Glutamatergic neuron (in vitro differentiated cells): Measurements from ENCODE around the gene SLC11A1. TPM values are rescaled to one million over a fixed set of nuclear protein-coding genes. Genes with fewer than 3 reads are reported as not detected.

Experiments used
- DNase-seq: peaks from one replicate; pipeline ENCODE4 v3.0.0; 2022
- H3K27ac Mint-ChIP-seq: one replicate; pipeline ENCODE4 v1.8.0; 2020; ENCODE audit warnings: mild to moderate bottlenecking, mixed read lengths, inconsistent platforms; ENCODE audit not compliant: unreplicated experiment
- H3K27me3 Mint-ChIP-seq: one replicate; pipeline ENCODE4 v1.8.0; 2020; ENCODE audit warnings: mild to moderate bottlenecking, moderate library complexity, mixed read lengths, inconsistent platforms; ENCODE audit not compliant: unreplicated experiment
- H3K36me3 Mint-ChIP-seq: one replicate; pipeline ENCODE4 v1.8.0; 2020; ENCODE audit warnings: mild to moderate bottlenecking, mixed read lengths, inconsistent platforms; ENCODE audit not compliant: unreplicated experiment
- H3K4me1 Mint-ChIP-seq: one replicate; pipeline ENCODE4 v1.8.0; 2020; ENCODE audit warnings: mild to moderate bottlenecking, low read depth, mixed read lengths, inconsistent platforms; ENCODE audit not compliant: unreplicated experiment
- H3K4me3 Mint-ChIP-seq: one replicate; pipeline ENCODE4 v1.8.0; 2020; ENCODE audit warnings: mild to moderate bottlenecking, mixed read lengths, inconsistent platforms; ENCODE audit not compliant: unreplicated experiment
- H3K9me3 Mint-ChIP-seq: one replicate; pipeline ENCODE4 v1.8.0; 2020; ENCODE audit warnings: mild to moderate bottlenecking, moderate library complexity, mixed read lengths, inconsistent platforms; ENCODE audit not compliant: unreplicated experiment
- CTCF ChIP-seq: fragments of 200-600 bp; sonication (generic); IDR thresholded peaks from one replicate; pipeline ENCODE4 v1.5.0; 2021; ENCODE audit not compliant: partially characterized antibody, unreplicated experiment
- total RNA-seq: library from RNA; stranded (reverse); fragmentation: NEBNext Ultra II Directional; extraction: Animal tissue kit (Norgen Biotek cat#: 25700); gene quantifications from one replicate; pipeline ENCODE4 v1.2.1, GENCODE V29; 2021; ENCODE audit not compliant: unreplicated experiment

Gene SLC11A1
- total RNA-seq, 1 donor from 2014 or later, result not detected

DNA sequence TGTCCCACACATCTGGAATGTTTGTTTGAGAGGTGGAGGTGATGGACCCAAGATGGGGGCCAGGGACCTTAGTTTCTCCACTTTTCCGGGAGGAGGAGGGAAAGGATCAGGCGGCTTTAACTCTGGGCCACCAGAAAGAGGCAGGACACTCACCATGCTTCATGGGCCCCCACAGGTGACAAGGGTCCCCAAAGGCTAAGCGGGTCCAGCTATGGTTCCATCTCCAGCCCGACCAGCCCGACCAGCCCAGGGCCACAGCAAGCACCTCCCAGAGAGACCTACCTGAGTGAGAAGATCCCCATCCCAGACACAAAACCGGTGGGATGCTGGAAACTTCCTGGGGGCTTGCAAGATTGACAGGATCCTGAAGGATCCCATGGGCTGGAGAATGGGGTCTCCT lies 712 bp downstream of the SLC11A1 start:
- TF ChIP-seq CTCF, result no peak
- H3K4me1 Mint-ChIP-seq, result no peaks in the 10 kb centered on the region
- no peak for DNase-seq
- H3K4me3 Mint-ChIP-seq, result no peak overlapping the region
- no peaks in the 10 kb centered on the region for H3K36me3 Mint-ChIP-seq
- H3K27ac Mint-ChIP-seq, result no peak overlapping the region
- peaks cover 2% of the 10 kb centered on the region for H3K9me3 Mint-ChIP-seq
- H3K27me3 Mint-ChIP-seq, result peaks cover 7% of the 10 kb centered on the region

GRCh38 chr2:218383892-218384519 lies 1.9 kb downstream of the SLC11A1 start:
- no peak for DNase-seq
- Mint-ChIP-seq H3K4me1 (no peaks in the 10 kb centered on the region), H3K36me3 (no peaks in the 10 kb centered on the region), H3K4me3 (no peak overlapping the region), H3K9me3 (peaks cover 2% of the 10 kb centered on the region), H3K27ac (no peak overlapping the region), H3K27me3 (peaks cover 7% of the 10 kb centered on the region)
- no peak for TF ChIP-seq CTCF

DNA sequence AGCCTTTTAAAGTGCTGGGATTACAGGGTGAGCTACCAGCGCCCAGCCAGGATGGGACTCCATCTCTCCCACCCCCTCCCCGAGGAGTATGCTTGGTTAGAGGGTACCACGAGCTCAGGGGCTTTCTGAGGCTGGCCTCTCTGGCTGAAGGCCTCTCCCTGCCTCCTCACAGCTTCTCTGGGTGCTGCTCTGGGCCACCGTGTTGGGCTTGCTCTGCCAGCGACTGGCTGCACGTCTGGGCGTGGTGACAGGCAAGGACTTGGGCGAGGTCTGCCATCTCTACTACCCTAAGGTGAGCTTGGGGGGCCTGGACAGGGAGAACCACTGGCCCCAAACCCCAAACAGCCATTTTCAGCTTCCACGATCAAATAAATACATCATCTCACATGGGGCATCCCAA lies 2.9 kb downstream of the SLC11A1 start:
- TF ChIP-seq CTCF, result no peak
- peaks cover 7% of the 10 kb centered on the region for H3K27me3 Mint-ChIP-seq
- H3K36me3 Mint-ChIP-seq, result no peaks in the 10 kb centered on the region
- no peak overlapping the region for H3K4me3 Mint-ChIP-seq
- no peak for DNase-seq
- H3K4me1 Mint-ChIP-seq, result peaks cover under 1% of the 10 kb centered on the region
- peaks cover 4% of the 10 kb centered on the region for H3K9me3 Mint-ChIP-seq
- no peak overlapping the region for H3K27ac Mint-ChIP-seq

DNA sequence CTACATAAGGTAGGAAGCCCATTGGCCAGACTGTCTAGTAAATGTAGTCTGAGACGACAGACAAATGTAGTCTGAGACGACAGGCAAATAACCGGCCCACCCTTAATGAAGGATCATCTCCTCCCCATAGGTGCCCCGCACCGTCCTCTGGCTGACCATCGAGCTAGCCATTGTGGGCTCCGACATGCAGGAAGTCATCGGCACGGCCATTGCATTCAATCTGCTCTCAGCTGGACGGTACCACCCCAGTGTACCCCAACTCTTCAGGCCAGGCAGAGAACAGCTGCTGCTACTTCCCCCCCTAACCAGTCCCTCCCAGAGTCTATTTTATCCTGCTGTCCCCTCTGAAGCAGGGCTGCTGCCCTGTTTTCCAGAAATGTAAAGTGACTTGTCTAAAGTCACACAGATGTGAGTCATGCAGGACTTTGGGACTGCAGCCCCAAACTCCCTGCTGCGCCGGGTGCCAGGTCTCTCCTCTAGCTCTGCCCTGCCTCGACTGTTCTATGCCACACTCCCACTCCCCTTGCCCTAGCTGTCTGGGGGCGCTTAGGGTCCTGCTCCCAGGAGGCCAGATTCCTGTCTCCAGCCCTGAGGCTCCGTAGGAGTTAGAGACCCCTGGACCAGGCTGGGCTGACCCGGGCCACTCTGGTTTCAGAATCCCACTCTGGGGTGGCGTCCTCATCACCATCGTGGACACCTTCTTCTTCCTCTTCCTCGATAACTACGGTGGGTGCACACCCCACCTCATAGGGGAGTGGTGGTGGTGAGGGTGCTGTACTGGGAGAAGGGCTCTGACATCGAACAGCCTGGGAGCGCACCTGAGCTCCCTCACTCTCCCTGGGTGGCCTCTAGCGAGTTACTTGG lies 4.7 kb downstream of the SLC11A1 start:
- peaks cover 4% of the 10 kb centered on the region for H3K9me3 Mint-ChIP-seq
- peaks cover 2% of the 10 kb centered on the region for H3K4me1 Mint-ChIP-seq
- H3K27ac Mint-ChIP-seq, result no peak overlapping the region
- H3K4me3 Mint-ChIP-seq, result no peak overlapping the region
- H3K27me3 Mint-ChIP-seq, result peaks cover 7% of the 10 kb centered on the region
- DNase-seq, result no peak
- TF ChIP-seq CTCF, result no peak
- no peaks in the 10 kb centered on the region for H3K36me3 Mint-ChIP-seq
